Fibroblast of lung (primary cell): ENCODE results near the gene NAXE.

ENCODE experiments used
- EZH2 ChIP-seq: IDR thresholded peaks from 2 replicates; pipeline ENCODE4 v1.5.1; 2012; ENCODE audit warnings: low read length, control low read depth, mild to moderate bottlenecking; ENCODE audit errors: missing control alignments
- TF ChIP-seq, protein P1 (sequence below), 2 donors: IDR thresholded peaks in 1 of 2; conservative IDR thresholded peaks in 1 of 2; 1 replicate in 1 of 2; 2 replicates in 1 of 2; pipeline ENCODE4 v1.5.1; 2011 to 2012; ENCODE audit warnings: low read length in 2 of 2, control low read depth in 1 of 2, inconsistent platforms in 1 of 2, low read depth in 1 of 2, mild to moderate bottlenecking in 1 of 2

DNA sequence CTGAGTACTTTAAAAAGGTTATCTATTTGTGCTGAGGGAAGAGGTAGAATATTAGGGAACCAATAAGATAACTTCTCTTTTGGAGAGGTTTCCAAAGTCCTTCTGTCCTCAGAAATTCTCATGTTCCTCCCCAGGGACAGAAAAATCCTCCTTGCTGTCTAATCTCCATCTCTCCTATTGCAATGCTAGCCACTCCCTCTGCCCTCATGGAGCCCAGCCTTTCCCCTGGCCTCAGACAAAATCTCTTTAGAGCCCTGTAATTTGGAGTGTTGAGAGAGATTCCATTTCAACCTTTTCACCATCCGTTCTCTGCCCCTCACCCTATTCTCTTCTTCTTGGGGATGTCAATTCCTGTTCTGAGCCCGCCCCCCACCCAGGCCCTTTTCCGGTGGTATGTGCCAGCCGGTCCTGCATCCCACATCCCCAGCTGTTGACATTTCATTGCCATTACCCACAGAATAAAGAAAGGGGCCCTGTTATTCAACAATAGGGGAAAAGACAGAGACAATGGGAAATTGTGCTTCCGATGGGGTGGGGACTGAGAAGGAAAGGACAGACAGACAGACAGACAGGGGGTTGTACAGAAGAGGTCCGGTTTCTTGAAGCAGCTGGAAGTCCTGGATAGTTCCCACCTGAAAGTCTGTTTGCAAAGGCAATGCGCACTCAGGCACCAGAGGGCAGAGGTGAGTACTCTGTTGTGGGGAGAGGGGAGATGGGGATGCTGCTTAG is 27.4 kb downstream of the NAXE start, which contains the start of gene HAPLN2:
- TF ChIP-seq EZH2: no peak
- TF ChIP-seq, protein P1, sequence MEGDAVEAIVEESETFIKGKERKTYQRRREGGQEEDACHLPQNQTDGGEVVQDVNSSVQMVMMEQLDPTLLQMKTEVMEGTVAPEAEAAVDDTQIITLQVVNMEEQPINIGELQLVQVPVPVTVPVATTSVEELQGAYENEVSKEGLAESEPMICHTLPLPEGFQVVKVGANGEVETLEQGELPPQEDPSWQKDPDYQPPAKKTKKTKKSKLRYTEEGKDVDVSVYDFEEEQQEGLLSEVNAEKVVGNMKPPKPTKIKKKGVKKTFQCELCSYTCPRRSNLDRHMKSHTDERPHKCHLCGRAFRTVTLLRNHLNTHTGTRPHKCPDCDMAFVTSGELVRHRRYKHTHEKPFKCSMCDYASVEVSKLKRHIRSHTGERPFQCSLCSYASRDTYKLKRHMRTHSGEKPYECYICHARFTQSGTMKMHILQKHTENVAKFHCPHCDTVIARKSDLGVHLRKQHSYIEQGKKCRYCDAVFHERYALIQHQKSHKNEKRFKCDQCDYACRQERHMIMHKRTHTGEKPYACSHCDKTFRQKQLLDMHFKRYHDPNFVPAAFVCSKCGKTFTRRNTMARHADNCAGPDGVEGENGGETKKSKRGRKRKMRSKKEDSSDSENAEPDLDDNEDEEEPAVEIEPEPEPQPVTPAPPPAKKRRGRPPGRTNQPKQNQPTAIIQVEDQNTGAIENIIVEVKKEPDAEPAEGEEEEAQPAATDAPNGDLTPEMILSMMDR (conservative IDR thresholded peaks at IDR 0.05 in 1 of 2, IDR thresholded peaks at IDR 0.05 in 1 of 2; ENCODE audit: low read depth in 1 of 2, low read length in 2 of 2): peak; percentile 21 to 45
